ENCODE results near the gene CDKL4. TPM values are rescaled to one million over a fixed set of nuclear protein-coding genes. Genes with fewer than 3 reads are reported as not detected.

Gene CDKL4
- total and polyA plus RNA-seq, 2 of the 13 experiments (the other 11 are each of a cell fraction or from before 2014, with no cell fraction given): 0.29 to 0.50 TPM

- TF ChIP-seq ZNF407 (CRISPR knock-in tag; IDR thresholded peaks at IDR 0.05; ENCODE audit: not compliant biosample characterization) (no peak), SNAPC2 (CRISPR knock-in tag; IDR thresholded peaks at IDR 0.05) (no peak), MBD4 (IDR thresholded peaks at IDR 0.05; ENCODE audit: borderline replicate concordance, low read length) (no peak), GFI1 (CRISPR knock-in tag; IDR thresholded peaks at IDR 0.05; ENCODE audit: borderline replicate concordance) (peak; percentile 75; the same call in 1 of the 2 replicates), REXO4 (CRISPR knock-in tag; IDR thresholded peaks at IDR 0.05; ENCODE audit: borderline replicate concordance) (no peak), MXI1 (IDR thresholded peaks at IDR 0.05; ENCODE audit: borderline replicate concordance, low read depth, low read length) (no peak), ATF3 (CRISPR knock-in tag; IDR thresholded peaks at IDR 0.05) (no peak), ZNF709 (CRISPR knock-in tag; IDR thresholded peaks at IDR 0.05) (peak; percentile 42; the same call in 1 of the 2 replicates), ASH2L (IDR thresholded peaks at IDR 0.05; ENCODE audit: insufficient read length, low read depth, low read length) (peak; percentile 47), SIX4 (CRISPR knock-in tag; IDR thresholded peaks at IDR 0.05) (peak; percentile 99), ESRRA (CRISPR knock-in tag; IDR thresholded peaks at IDR 0.05; ENCODE audit: low read depth) (peak; percentile 76; the same call in 1 of the 2 replicates), ZNF468 (CRISPR knock-in tag; IDR thresholded peaks at IDR 0.05) (no peak), RBFOX2 (IDR thresholded peaks at IDR 0.05; ENCODE audit: low read depth, low read length) (no peak), CEBPZ (IDR thresholded peaks at IDR 0.05; ENCODE audit: low read length) (no peak), SRSF9 (IDR thresholded peaks at IDR 0.05; ENCODE audit: borderline replicate concordance, insufficient read depth, low read depth, low read length, poor library complexity, severe bottlenecking) (no peak)
These were observed 92.8 kb downstream of the CDKL4 start (continued) for GRCh38 chr2:39150890-39151497.

Measured in HepG2 (cell line).